Right lobe of liver (tissue), 6 donors: ENCODE measurements around the gene BORCS6. TPM values are rescaled to one million over a fixed set of nuclear protein-coding genes. Genes with fewer than 3 reads are reported as not detected.

Experiments
- ATAC-seq, 4 donors: fragments of 200-7000 bp; cut with Tn5 transposase; one replicate each; pipeline ENCODE4 v1.9.1; 2020; ENCODE audit warnings: mild to moderate bottlenecking in 4 of 4, moderate library complexity in 4 of 4
- DNase-seq, 3 donors: peaks; one replicate each; pipeline ENCODE4 v3.0.0-alpha.2; 2020
- H3K27ac ChIP-seq, 3 donors: fragments of 200-600 bp; one replicate each; pipeline ENCODE4 v1.8.0; 2022
- H3K27me3 ChIP-seq, 2 donors: fragments of 200-600 bp; one replicate each; pipeline ENCODE4 v1.8.0; 2022
- H3K36me3 ChIP-seq, 4 donors: fragments of 200-600 bp; sonication (generic) in 1 of 4; one replicate each; pipeline versions ENCODE4 v1.5.1 to v1.8.0; 2017 to 2022; ENCODE audit warnings: control low read depth in 1 of 4
- H3K4me1 ChIP-seq, 4 donors: fragments of 200-600 bp; sonication (generic) in 1 of 4; one replicate each; pipeline versions ENCODE4 v1.5.1 to v1.8.0; 2017 to 2022; ENCODE audit warnings: control low read depth in 1 of 4
- H3K4me3 ChIP-seq, 3 donors: fragments of 200-600 bp; one replicate each; pipeline ENCODE4 v1.8.0; 2022
- H3K9me3 ChIP-seq, 4 donors: fragments of 200-600 bp; sonication (generic) in 1 of 4; one replicate each; pipeline versions ENCODE4 v1.5.1 to v1.8.0; 2017 to 2022; ENCODE audit warnings: control low read depth in 1 of 4
- CTCF ChIP-seq, 4 donors: fragments of 200-600 bp in 3 of 4; fragments of 450-650 bp in 1 of 4; IDR thresholded peaks; one replicate each; pipeline versions ENCODE4 v1.5.1 to v1.8.0; 2016 to 2022; ENCODE audit warnings: antibody characterized with exemption in 4 of 4, mild to moderate bottlenecking in 2 of 4
- POLR2A ChIP-seq: fragments of 450-650 bp; IDR thresholded peaks from one replicate; pipeline ENCODE4 v1.6.1; 2017; ENCODE audit warnings: antibody characterized with exemption, mild to moderate bottlenecking
- WGBS: methylation state at CpG from one replicate; pipeline ENCODE4 v1.1.6; 2018; ENCODE audit warnings: low coverage, low lambda C conversion rate; ENCODE audit not compliant: insufficient coverage; ENCODE audit errors: missing lambda C conversion rate; 5-methylcytosine and 5-hydroxymethylcytosine counted together
- intact Hi-C, 2 donors: fragments of 100-400 bp; cut with DNase I; formaldehyde crosslinking; loops; one replicate each; pipeline versions ENCODE4 v1.11.2 to v1.14.1; 2022
- total RNA-seq, 6 experiments: library from RNA; depleted of rRNA in 2 of 6; stranded (reverse); fragments of >200 nt in 2 of 6; fragmentation: NEBNext Ultra II Directional in 3 of 6; extraction: Animal tissue kit (Norgen Biotek cat#: 25700) in 3 of 6; gene quantifications; one replicate each; pipeline versions ENCODE4 v1.1.0 to v1.2.4, GENCODE V29; 2016 to 2023
- donor health status: DM: no; HTN: yes; CAD: no.
- donor health status: DM: no; HTN: no; CAD: no.
- donor health status: DM: no; HTN: no; CAD: no.
- donor health status: DM: no; HTN: yes; CAD: no.
- donor health status: DM: no; HTN: yes; CAD: no.

BORCS6 gene
- total RNA-seq, 6 experiments from 2014 or later, result 3.1 to 5.3 (median 4.2) TPM

- Histone ChIP-seq H3K36me3 (no peaks in the 10 kb centered on the region), H3K27me3 (no peaks in the 10 kb centered on the region), H3K4me1 (peaks cover 0 to 23% (median 0%) of the 10 kb centered on the region in 4 donors), H3K9me3 (no peaks in the 10 kb centered on the region), H3K27ac (peak overlapping the region in 1 of 3 donors; percentile 91), H3K4me3 (no peak overlapping the region)
- DNase-seq (no peak), ATAC-seq (peak; percentile 32 to 68 (median 54))
- 58% methylated on average over 9 of the region's 14 CpGs for WGBS
- intact Hi-C loops, result no loop called here
- TF ChIP-seq POLR2A (no peak), CTCF (IDR thresholded peaks at IDR 0.05) (no peak)
These were observed 22.6 kb upstream of the BORCS6 start for GRCh38 chr17:8212312-8213180.

GRCh38 chr17:8210761-8211458, 20.9 kb upstream of the BORCS6 start:
- Histone ChIP-seq H3K27ac (peak overlapping the region; percentile 82 to 91 (median 87)), H3K4me3 (peak overlapping the region; percentile 27 to 56 (median 48)), H3K9me3 (no peaks in the 10 kb centered on the region), H3K4me1 (peaks cover 0 to 23% (median 0%) of the 10 kb centered on the region in 4 donors), H3K36me3 (no peaks in the 10 kb centered on the region), H3K27me3 (no peaks in the 10 kb centered on the region)
- 7% methylated on average over 22 of the region's 22 CpGs for WGBS
- DNase-seq, result no peak
- peak; percentile 31 to 55 (median 36) for ATAC-seq
- TF ChIP-seq CTCF (IDR thresholded peaks at IDR 0.05) (no peak), POLR2A (no peak)
- intact Hi-C loops, result no loop called here

- 7% methylated on average over 33 of the region's 46 CpGs for WGBS
- Histone ChIP-seq H3K27ac (peak within 1 kb of the TSS; percentile 82 to 91 (median 87)), H3K9me3 (no peaks in the 10 kb centered on the region), H3K4me3 (peak within 1 kb of the TSS; percentile 27 to 56 (median 48)), H3K27me3 (no peaks in the 10 kb centered on the region), H3K36me3 (no peaks in the 10 kb centered on the region), H3K4me1 (peaks cover 0 to 23% (median 0%) of the 10 kb centered on the region in 4 donors)
- peak; percentile 94 to 97 (median 95) for ATAC-seq
- DNase-seq, result peak; percentile 92 to 97 (median 96)
- TF ChIP-seq CTCF (IDR thresholded peaks at IDR 0.05) (no peak), POLR2A (no peak)
- intact Hi-C loops, result no loop called here
These were observed 20.2 kb upstream of the BORCS6 start, which contains the start of gene AURKB for GRCh38 chr17:8209907-8210760. Gene AURKB (minus strand): TSS chr17:8210575. CDS start chr17:8210224, 351 bp downstream.

GRCh38 chr17:8206536-8206935, 16.6 kb upstream of the BORCS6 start:
- Histone ChIP-seq H3K4me3 (no peak overlapping the region), H3K4me1 (peaks cover 0 to 13% (median 0%) of the 10 kb centered on the region in 4 donors), H3K36me3 (no peaks in the 10 kb centered on the region), H3K9me3 (no peaks in the 10 kb centered on the region), H3K27me3 (no peaks in the 10 kb centered on the region), H3K27ac (no peak overlapping the region)
- intact Hi-C loops, result no loop called here
- DNase-seq (no peak), ATAC-seq (no peak)
- 95% methylated on average over 9 of the region's 12 CpGs for WGBS
- no peak for TF ChIP-seq POLR2A
- no peak for TF ChIP-seq CTCF (IDR thresholded peaks at IDR 0.05)
